ENCODE results near the gene IFIT1B. TPM values are rescaled to one million over a fixed set of nuclear protein-coding genes. Genes with fewer than 3 reads are reported as not detected.

IFIT1B gene
- total and polyA plus RNA-seq, 9 of the 15 experiments (the other 6 are each of a cell fraction or from before 2014, with no cell fraction given), result not detected

DNA sequence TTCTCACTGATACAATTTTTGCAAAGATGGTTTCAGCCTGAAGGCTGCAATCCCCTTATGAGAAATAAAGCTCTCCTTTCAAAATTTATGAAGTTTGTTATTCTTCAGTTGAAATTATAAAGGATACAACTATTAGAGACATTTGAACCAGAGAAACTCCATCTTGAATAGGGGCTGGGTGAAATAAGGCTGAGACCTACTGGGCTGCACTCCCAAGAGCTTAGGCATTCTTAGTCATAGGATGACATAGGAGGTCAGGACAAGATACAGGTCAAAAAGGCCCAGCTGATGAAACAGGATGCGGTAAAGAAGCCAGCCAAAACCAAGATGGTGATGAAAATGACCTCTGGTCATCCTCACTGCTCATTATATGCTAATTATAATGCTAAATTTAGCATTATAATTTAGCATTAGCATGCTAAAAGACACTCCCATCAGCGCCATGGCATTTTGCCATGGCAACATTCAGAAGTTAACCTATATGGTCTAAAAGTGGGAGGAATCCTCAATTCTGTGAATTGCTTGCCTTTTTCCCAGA, 22.4 kb upstream of the IFIT1B start (continued):
- TF ChIP-seq, protein P1, sequence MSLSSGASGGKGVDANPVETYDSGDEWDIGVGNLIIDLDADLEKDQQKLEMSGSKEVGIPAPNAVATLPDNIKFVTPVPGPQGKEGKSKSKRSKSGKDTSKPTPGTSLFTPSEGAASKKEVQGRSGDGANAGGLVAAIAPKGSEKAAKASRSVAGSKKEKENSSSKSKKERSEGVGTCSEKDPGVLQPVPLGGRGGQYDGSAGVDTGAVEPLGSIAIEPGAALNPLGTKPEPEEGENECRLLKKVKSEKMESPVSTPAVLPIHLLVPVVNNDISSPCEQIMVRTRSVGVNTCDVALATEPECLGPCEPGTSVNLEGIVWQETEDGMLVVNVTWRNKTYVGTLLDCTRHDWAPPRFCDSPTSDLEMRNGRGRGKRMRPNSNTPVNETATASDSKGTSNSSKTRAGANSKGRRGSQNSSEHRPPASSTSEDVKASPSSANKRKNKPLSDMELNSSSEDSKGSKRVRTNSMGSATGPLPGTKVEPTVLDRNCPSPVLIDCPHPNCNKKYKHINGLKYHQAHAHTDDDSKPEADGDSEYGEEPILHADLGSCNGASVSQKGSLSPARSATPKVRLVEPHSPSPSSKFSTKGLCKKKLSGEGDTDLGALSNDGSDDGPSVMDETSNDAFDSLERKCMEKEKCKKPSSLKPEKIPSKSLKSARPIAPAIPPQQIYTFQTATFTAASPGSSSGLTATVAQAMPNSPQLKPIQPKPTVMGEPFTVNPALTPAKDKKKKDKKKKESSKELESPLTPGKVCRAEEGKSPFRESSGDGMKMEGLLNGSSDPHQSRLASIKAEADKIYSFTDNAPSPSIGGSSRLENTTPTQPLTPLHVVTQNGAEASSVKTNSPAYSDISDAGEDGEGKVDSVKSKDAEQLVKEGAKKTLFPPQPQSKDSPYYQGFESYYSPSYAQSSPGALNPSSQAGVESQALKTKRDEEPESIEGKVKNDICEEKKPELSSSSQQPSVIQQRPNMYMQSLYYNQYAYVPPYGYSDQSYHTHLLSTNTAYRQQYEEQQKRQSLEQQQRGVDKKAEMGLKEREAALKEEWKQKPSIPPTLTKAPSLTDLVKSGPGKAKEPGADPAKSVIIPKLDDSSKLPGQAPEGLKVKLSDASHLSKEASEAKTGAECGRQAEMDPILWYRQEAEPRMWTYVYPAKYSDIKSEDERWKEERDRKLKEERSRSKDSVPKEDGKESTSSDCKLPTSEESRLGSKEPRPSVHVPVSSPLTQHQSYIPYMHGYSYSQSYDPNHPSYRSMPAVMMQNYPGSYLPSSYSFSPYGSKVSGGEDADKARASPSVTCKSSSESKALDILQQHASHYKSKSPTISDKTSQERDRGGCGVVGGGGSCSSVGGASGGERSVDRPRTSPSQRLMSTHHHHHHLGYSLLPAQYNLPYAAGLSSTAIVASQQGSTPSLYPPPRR (CRISPR knock-in tag; IDR thresholded peaks at IDR 0.05; ENCODE audit: borderline replicate concordance), result no peak
- no peak for TF ChIP-seq OTX1 (CRISPR knock-in tag; IDR thresholded peaks at IDR 0.05)
- TF ChIP-seq SP2 (IDR thresholded peaks at IDR 0.05; ENCODE audit: extremely low read depth, low read depth, low read length, poor library complexity, severe bottlenecking), result no peak
- TF ChIP-seq ZBTB17 (CRISPR knock-in tag; IDR thresholded peaks at IDR 0.05), result peak; percentile 77; the same call in 1 of the 2 replicates
- TF ChIP-seq SMARCA4 (IDR thresholded peaks at IDR 0.05), result no peak
- no peak for TF ChIP-seq NBN (IDR thresholded peaks at IDR 0.05; ENCODE audit: low read depth)
- peak; percentile 69; the same call in 1 of the 2 replicates for TF ChIP-seq ZNF766 (CRISPR knock-in tag; conservative IDR thresholded peaks at IDR 0.05)
- no peak for TF ChIP-seq L3MBTL2 (IDR thresholded peaks at IDR 0.05)
- TF ChIP-seq NR1H2 (CRISPR knock-in tag; IDR thresholded peaks at IDR 0.05), result no peak
- TF ChIP-seq, protein P2, sequence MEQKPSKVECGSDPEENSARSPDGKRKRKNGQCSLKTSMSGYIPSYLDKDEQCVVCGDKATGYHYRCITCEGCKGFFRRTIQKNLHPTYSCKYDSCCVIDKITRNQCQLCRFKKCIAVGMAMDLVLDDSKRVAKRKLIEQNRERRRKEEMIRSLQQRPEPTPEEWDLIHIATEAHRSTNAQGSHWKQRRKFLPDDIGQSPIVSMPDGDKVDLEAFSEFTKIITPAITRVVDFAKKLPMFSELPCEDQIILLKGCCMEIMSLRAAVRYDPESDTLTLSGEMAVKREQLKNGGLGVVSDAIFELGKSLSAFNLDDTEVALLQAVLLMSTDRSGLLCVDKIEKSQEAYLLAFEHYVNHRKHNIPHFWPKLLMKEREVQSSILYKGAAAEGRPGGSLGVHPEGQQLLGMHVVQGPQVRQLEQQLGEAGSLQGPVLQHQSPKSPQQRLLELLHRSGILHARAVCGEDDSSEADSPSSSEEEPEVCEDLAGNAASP (IDR thresholded peaks at IDR 0.05), result no peak
- TF ChIP-seq KLF6 (CRISPR knock-in tag; IDR thresholded peaks at IDR 0.05; ENCODE audit: borderline replicate concordance), result peak; percentile 94
- TF ChIP-seq ATF1 (CRISPR knock-in tag; IDR thresholded peaks at IDR 0.05), result no peak
- TF ChIP-seq ATF1 (tag; IDR thresholded peaks at IDR 0.05), result no peak
- TF ChIP-seq SNIP1 (IDR thresholded peaks at IDR 0.05; ENCODE audit: low read depth), result no peak
- TF ChIP-seq TEAD1 (CRISPR knock-in tag; IDR thresholded peaks at IDR 0.05), result peak in 1 of 2 experiments; percentile 56; a peak in 1 of 4 replicates
- TF ChIP-seq NCOA2 (IDR thresholded peaks at IDR 0.05; ENCODE audit: partially characterized antibody in 2 of 2), result no peak
- TF ChIP-seq KAT8 (IDR thresholded peaks at IDR 0.05; ENCODE audit: low read depth), result no peak
- TF ChIP-seq MCM5 (IDR thresholded peaks at IDR 0.05; ENCODE audit: low read depth), result no peak
- TF ChIP-seq CHD4 (IDR thresholded peaks at IDR 0.05; ENCODE audit: insufficient read depth, insufficient replicate concordance, low read depth, low read length, poor library complexity, severe bottlenecking), result no peak
- TF ChIP-seq IRF2 (CRISPR knock-in tag; IDR thresholded peaks at IDR 0.05), result no peak

Measured in K562 (cell line).